Limb (tissue), 2 donors: Measurements from ENCODE around the gene PKNOX2.
"Not testable (repeated sequence)": the region's sequence is repeated elsewhere in the genome, so short reads cannot be mapped to it uniquely, and the experiment has no call there.

Experiments used
- DNase-seq, 2 donors: peaks; one replicate each; pipeline ENCODE4 v3.0.0-alpha.2; 2016; ENCODE audit errors: extremely low spot score in 2 of 2

Gene PKNOX2

GRCh38 chr11:125201525-125202141, 37.1 kb downstream of the PKNOX2 start:
- peak in 1 of 2 donors; percentile 46 for DNase-seq

GRCh38 chr11:125202362-125202880, 37.9 kb downstream of the PKNOX2 start:
- no peak for DNase-seq

- no peak for DNase-seq
These were observed 38.4 kb downstream of the PKNOX2 start for GRCh38 chr11:125202977-125203376.

- DNase-seq, result no peak
These were observed 43.4 kb downstream of the PKNOX2 start for GRCh38 chr11:125207866-125208425.

GRCh38 chr11:125210066-125210465, 45.5 kb downstream of the PKNOX2 start:
- no peak for DNase-seq

- peak in 1 of 2 donors; percentile 48 for DNase-seq
These were observed 46.8 kb downstream of the PKNOX2 start for GRCh38 chr11:125211191-125211947.

- DNase-seq, result no peak
These were observed 47.4 kb downstream of the PKNOX2 start for GRCh38 chr11:125211948-125212340.

GRCh38 chr11:125214601-125215565, 50.3 kb downstream of the PKNOX2 start:
- peak; percentile 64 to 83 for DNase-seq

- no peak for DNase-seq
These were observed 51.4 kb downstream of the PKNOX2 start for GRCh38 chr11:125215976-125216375.

- no peak for DNase-seq
These were observed 53.8 kb downstream of the PKNOX2 start for GRCh38 chr11:125218336-125218735.

GRCh38 chr11:125221461-125221860, 56.9 kb downstream of the PKNOX2 start:
- DNase-seq, result no peak

- DNase-seq, result no peak
These were observed 57.9 kb downstream of the PKNOX2 start for GRCh38 chr11:125222494-125222893.

GRCh38 chr11:125223161-125223560, 58.6 kb downstream of the PKNOX2 start:
- not testable (repeated sequence) for DNase-seq

- no peak for DNase-seq
These were observed 59.4 kb downstream of the PKNOX2 start for GRCh38 chr11:125223901-125224361.

- no peak for DNase-seq
These were observed 60.0 kb downstream of the PKNOX2 start for GRCh38 chr11:125224391-125225021.

- no peak for DNase-seq
These were observed 60.9 kb downstream of the PKNOX2 start for GRCh38 chr11:125225401-125225800.

GRCh38 chr11:125226031-125226430, 61.5 kb downstream of the PKNOX2 start:
- DNase-seq, result no peak

GRCh38 chr11:125226706-125227105, 62.2 kb downstream of the PKNOX2 start:
- no peak for DNase-seq

- DNase-seq, result no peak
These were observed 62.6 kb downstream of the PKNOX2 start for GRCh38 chr11:125227151-125227550.

- no peak for DNase-seq
These were observed 63.9 kb downstream of the PKNOX2 start for GRCh38 chr11:125228445-125228844.

- no peak for DNase-seq
These were observed 64.4 kb downstream of the PKNOX2 start for GRCh38 chr11:125228993-125229392.
